GM18520 (cell line): ENCODE data around the gene FXYD4.
"Not testable (repeated sequence)": the region's sequence is repeated elsewhere in the genome, so short reads cannot be mapped to it uniquely, and the experiment has no call there.

ENCODE experiments used
- ATAC-seq: cut with Tn5 transposase; IDR thresholded peaks from one replicate; pipeline ENCODE4 v1.9.1; 2021; ENCODE audit not compliant: unreplicated experiment

The FXYD4 gene

GRCh38 chr10:43374194-43374593 is 2.8 kb downstream of the FXYD4 start:
- no peak for ATAC-seq

DNA sequence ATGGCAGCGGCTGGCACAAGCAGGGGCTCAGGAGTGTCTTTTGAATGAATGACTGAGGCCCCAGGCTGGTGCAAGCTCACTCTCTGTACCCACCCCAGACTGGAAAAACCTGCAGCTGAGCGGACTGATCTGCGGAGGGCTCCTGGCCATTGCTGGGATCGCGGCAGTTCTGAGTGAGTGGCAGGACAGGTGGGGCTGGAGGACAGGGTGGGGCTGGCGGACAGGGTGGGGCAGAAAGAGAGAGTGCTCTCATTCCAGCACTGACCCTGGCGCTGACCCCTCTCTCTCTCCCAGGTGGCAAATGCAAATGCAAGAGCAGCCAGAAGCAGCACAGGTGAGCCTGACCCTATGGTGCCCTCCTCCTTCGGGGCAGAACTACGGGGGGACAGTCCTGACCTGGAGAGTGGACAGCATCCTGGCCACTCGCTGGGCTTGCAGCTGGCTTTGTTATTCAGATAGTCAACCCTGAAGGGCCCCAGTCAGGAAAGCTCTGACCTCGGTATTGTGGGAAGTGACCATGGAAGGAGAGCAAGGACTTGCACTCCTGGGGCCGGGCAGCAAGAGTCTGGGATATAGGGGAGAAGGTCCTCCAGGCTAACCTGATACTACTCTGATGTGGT is 4.1 kb downstream of the FXYD4 start:
- no peak for ATAC-seq

GRCh38 chr10:43376046-43376635 is 4.7 kb downstream of the FXYD4 start:
- no peak for ATAC-seq

GRCh38 chr10:43376828-43377423 is 5.5 kb downstream of the FXYD4 start:
- no peak for ATAC-seq

- no peak for ATAC-seq
Observed at GRCh38 chr10:43377424-43377883, 6.0 kb downstream of the FXYD4 start.

DNA sequence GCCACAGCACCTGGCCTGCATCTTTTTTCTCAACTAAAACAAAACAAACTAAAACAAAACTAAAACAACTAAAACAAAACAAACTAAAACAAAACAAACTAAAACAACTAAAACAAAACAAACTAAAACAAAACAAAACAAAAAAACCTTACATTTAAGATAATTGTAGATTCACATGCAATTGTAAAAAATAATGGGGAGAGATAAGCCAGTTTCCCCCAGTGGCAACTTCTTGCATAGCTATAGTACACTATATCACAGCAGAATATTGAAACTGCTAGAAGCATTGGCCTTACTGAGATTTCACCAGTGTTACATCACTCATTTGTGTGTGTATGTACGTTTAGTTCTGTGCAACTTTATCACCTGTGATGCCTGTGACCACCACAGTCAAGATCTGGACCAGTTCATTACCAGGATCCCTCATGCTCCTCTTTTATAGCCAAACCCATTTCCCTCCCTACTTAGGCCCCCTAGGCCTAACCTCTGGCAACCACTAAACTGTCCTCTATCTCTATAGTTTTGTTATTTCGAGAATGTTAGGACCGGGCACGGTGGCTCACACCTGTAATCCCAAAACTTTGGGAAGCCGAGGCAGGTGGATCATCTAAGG is 9.3 kb downstream of the FXYD4 start:
- no peak for ATAC-seq

DNA sequence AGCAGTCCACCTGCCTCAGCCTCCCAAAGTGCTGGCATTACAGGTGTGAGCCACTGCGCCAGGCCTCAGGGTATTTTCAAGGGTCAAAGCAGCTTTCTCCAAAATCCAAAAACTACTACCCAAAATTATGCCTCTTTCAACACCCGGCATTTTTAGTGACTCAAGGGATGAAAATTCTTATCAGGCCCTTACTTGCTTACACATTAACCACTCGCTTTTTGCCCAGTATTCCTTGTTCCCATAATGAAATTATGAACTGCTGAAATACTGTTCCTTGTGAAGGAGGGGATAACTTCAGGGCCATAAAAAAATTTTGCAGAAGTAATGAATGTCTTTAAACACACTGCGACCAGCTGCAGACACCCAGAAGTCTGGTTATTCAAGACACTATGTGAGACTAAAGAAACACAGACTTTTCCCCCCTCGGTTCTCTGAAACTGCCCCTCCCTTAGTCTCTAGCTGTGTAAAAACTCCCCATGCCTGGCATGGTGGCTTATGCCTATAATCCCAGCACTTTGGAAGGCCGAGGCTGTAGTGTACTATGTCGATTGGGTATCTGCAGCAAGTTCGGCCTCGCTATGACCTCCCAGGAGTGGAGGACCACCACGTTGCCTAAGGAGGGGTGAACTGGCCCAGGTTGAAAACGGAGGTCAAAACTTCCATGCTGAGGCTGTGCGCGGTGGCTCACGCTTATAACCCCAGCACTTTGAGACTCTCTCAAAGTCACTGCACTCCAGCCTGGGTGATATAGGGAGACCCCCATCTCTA is 12.0 kb downstream of the FXYD4 start:
- no peak for ATAC-seq

- no peak for ATAC-seq
Observed at GRCh38 chr10:43384252-43385221, 13.1 kb downstream of the FXYD4 start.

- ATAC-seq = no peak
Observed at GRCh38 chr10:43385412-43386004, 14.1 kb downstream of the FXYD4 start.

DNA sequence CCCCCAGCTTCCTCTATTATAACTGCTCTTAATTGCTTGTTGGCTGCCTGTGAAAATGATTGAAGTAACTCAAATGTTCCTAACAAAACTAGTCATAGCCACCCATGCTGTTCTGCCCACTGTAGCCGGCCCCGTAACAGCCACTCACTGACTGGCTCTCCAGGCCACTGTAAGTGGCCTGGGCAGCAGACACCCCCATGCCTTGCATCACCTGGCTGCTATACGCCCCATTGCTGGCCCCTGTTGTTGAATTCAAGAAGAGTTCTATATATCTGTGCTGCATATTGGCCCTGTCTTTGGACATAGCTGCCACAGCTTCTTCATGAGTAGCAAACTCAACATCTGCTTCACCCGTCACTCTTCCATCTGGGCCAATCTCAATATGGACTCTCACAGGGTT is 15.1 kb downstream of the FXYD4 start:
- no peak for ATAC-seq

- no peak for ATAC-seq
Observed at GRCh38 chr10:43386981-43387677, 15.7 kb downstream of the FXYD4 start.

- ATAC-seq = no peak
Observed at GRCh38 chr10:43387678-43388032, 16.2 kb downstream of the FXYD4 start.

DNA sequence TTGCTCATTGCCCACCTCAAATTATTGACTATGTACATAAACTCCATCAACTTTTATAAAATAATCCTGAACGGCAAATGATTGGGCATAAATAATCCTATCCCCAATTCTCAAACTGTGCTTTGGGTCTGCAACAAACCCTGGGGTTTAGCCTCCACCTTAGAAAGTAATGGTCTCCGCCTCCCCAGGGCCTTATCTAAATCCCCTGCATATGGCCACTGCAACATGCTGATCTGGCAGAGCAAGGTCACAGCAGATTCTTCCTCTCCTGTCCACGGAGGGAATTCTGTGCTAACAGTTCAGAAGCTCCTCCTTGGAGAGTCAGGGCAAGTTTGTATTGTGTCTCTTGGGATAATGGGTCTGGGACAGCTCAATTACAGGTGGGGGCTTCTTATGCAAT is 18.4 kb downstream of the FXYD4 start:
- no peak for ATAC-seq

DNA sequence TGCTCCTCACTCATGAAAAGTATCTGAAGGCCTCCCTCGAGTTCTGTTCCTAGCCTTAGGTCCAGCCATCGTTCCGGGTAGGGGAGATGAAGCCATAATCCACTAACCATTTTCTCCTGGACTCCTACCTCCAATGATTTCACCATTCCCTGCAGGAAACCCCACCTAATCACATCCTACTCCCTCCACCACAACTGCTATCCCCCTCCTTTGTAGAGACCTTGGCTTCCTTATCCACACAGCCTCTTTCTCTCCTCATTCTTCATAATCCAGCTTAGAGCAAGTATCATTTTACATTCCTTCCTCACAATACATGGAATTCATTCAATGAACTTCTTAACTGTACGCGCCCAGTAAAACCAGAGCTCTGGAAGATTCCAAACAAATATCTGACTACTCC is 18.9 kb downstream of the FXYD4 start:
- no peak for ATAC-seq

DNA sequence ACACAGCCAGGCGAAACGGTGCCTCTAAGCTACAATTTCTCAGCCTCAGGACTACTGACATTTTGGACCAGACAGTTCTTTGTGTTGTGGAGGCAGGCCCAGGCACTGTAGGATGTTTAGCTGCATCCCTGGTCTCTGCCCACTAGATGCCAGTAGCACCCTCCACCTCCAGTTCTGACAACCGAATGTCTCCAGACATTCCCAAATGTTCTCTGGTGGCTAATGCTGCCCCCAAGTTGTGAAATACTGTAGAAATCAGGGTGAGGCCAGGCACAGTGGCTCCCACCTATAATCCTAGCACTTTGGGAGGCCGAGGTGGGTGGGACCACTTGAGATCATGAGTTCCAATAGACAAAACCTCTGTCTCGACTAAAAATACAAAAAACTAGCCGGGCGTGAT is 19.3 kb downstream of the FXYD4 start:
- ATAC-seq = no peak

GRCh38 chr10:43391496-43391895 is 20.1 kb downstream of the FXYD4 start:
- ATAC-seq = no peak

DNA sequence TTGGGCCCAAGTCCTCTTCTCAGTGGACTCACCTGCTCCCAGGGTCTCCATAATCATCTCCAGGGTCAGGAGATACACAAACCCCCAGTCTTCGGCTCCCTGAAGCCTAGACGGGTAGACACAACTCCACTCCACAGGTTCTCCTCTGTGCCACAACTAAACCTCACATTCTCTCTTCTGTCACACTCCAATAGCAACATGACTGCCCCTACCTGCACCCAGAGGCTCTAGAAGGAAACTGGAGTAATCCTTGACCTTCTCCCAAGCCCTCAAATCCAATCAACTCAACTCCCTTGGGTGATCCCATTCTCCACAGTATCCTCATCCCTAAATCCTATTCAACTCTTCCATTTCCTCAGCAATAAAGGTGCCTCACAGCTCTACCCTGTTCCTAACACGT is 21.3 kb downstream of the FXYD4 start:
- ATAC-seq = no peak

GRCh38 chr10:43393186-43393585 is 21.8 kb downstream of the FXYD4 start:
- ATAC-seq = not testable (repeated sequence)

GRCh38 chr10:43393606-43394360 is 22.3 kb downstream of the FXYD4 start:
- no peak for ATAC-seq
